Amniotic epithelial cell (primary cell): ENCODE data around the gene PDE5A.
"Not testable (repeated sequence)": the region's sequence is repeated elsewhere in the genome, so short reads cannot be mapped to it uniquely, and the experiment has no call there.

Experiments used
- DNase-seq: peaks from one replicate; pipeline ENCODE4 v3.0.0-alpha.2; 2010; ENCODE audit warnings: low read depth

Gene PDE5A

DNA sequence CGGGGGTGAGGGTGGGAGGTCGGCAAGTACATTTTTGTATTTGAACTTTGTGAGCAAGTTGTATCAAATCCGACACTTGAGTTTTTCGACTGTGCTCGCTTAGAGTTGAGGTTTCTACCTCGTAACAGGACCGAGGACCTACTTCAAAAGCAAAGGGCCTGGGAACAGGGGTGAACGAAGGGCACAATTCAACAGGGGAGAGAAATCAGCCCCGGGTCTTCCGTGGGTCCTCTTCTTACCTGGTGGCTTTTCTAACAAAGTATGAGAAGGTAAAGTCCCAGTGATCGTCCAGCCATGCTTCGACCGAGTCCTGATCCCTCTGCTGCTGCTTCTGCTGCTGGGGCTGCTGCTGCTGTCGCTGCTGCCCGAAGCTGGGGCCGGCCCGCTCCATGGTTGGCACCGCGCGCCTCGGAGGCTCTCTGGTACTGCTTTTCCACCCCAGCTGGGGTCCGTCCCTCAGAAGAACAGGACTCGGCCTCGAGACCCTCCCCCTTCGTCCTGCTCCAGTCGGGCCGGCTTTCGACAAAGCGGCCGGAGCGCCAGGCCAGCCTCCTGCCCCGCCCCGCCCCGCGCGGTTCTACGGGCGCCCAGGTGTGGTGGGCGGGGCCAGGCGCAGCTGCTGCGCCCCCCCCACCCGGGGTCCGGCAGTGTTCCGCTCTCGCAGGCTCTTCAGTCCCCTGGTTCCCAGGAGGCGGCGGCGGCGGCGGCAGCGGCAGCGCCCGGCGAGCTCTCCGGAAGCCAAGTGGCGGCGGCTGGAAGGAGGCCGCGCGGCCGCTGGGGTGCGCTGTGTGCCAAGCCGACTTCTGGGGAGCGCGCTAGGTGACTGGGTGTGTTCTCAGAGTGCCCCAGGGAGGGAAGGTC is at the start of gene PDE5A:
TSS of gene PDE5A (minus strand) at position 524 of the 861 bp plus-strand sequence. CDS start at position 391, 133 bp downstream.
- peak; percentile 46 for DNase-seq

DNA sequence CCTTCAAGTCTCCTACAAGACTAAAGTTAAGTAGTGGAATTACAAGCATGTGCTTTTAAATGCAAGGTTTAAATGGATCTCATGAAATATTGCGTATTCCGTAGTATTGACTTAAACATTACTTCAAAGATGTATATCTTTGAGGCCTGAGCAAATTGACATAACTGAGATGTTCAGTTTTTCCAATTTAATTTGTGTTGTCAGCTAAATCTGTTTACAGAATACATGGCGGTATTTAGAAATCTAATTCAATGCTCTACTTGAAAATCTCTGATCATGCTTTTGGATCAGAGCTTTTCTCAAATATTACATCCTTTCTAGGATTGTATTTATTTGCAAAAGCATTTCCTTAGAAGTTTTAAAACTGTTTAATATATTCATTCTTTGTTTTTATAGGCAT is 47.5 kb upstream of the PDE5A start:
- no peak for DNase-seq

DNA sequence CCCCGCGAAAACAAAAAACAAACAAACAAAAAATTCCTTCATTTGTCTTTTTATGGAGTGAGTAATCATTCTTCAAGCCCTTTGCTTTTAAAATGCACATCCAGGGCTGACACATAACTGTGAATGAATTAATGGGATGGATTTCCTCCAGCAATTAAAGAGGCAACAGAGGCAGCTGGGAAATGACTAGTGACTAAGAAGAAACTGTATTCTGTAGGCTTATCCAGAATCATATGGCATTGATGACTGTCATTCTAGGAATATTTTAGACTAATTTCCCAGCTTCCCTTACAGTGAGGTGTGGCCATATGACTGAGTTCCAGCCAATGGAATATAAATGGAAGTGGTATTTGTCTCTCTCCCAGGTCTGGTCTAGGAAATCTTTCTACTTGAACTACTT is 46.8 kb upstream of the PDE5A start:
- no peak for DNase-seq

DNA sequence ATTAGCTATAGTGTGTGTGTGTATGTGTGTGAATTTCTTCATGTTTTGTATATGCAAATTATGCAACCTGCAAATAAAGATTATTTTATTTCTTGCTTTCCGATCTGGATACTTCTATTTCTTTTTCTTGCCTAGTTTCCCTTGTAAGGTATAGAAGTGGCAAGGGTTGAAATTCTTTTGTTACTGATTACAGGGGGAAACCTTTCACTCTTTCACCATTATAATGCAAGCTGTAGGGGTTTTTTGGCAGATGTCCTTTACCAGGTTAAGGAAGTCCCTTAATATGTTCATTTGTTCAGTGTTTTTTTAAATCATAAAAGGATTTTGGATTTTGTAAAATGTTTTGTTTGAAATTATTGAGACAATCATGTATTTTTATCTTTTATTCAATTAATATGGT is 44.3 kb upstream of the PDE5A start:
- DNase-seq, result no peak

DNA sequence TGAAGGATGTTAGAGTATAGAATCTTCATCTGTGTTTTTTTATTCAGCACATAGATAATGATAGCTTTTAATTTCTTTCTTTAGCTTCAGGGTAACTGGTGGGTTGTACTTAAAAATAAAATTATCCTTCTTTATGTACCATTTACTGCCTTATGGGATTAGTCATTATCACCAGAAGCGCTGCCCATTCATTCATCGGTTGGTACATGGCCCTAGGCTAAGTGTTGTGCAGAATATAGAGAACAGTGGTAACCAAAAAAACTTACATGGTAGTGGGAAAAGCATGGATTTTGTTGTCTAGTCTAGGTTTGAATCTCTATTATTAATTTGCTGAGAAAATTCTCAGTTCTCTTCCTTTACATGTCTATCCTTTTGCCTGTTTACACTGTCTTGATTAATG is 43.5 kb upstream of the PDE5A start:
- no peak for DNase-seq

DNA sequence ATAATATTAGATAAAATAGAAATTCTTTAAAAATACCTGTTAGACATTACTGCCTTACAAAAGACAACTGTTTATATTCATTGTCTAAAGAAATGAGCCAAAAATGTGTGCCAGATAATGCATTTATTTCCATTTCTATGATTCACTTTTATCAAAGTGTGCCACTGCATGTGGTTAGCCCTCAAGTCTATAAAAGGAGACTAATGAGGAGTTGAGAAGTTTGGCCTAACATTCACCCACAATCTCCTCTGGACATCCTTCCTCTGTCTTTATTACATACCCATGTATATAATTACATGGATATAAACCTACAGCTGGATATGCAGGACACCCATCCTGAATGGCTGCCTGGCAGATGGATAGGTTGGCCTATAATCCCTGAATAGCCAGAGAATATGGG is 42.6 kb upstream of the PDE5A start:
- DNase-seq, result no peak

DNA sequence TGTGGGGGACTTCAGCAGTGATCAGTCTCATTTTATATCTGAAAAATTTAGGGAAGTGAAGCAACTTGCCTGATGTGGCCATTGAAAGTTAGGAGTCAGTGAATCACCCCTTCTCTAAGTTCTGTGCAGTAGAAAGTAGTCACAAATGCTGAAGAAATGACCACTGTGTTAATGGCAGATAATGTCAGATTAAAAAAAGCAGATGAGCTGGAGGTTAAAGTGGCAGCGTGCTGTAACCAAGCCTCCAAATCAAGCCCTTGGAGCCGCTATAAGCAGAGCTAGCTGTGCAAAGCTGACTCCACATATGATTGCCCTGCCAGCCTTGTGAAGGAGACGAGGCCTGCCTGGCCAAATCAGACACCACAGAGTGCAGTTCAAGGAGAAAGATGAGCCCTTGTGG is 39.2 kb upstream of the PDE5A start:
- no peak for DNase-seq

DNA sequence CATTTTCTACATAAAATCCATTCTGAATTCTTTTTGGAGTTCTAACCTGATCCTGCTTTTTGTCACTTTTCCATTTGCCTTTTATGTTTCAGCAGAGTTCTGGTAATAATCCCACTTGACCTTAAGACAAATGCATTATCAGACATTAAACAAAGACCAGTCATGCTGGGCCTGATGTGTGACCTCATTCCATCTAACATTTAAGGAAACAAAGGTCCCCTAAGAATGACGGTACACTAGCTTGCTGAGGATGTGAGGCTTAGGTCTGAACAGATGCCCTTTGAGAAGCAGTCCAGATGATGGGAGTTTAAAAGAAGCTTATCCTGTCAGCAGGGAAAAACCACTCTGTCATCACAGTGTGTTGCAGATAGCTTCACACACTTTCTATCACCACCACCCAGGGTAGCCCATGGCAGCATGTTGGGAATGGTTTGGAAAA is 38.1 kb upstream of the PDE5A start:
- DNase-seq, result peak; percentile 69

DNA sequence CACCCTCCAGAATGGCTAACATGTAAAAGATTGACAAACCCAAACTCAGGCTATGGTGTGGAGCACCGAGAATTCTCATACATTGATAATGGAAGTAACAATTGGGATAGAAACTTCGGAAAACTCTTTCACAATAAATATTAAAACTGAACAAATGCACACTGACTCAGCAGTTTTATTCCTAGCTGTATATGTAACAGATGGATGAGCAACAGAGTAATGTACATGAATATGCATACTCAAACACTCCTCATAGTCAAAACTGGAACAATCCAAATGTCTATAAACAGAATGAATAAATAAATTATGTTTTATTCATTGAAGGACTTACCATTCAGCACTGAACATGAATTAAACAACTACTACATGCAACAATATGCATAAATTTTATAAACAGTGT is 37.1 kb upstream of the PDE5A start:
- no peak for DNase-seq

DNA sequence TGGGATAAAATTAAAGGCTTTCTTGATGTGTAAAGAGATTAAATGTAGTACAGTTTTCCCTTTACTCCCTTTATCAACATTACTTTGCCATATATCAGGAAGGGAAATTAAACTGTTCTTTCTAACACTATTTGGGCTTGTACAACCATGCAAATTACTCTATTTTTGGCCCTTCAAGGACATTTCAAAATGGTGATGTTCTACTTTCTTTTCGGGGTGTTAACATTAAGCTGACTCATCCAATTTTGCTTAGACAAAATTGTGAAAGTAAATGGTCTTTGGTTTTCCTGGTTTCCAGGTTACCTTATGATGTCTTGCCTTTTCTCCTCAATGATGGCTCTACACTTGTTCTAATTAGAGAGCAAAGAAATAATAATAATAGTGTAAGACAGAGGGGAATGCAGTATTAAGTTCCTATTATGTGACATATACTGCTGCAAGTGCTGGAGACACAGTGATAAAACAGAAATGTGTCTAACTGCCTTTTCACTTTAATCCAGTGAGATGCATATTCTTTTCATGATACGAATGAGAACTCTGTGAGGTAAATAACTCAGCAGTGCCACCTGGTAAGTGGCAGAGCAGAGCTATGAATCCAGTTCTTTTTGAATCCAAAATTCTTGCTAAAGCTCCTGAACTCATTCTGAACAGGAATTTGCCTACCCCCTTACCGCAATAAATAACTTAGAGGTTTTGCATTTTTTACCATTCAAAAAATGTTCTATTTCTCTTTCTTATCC is 35.7 kb upstream of the PDE5A start:
- DNase-seq, result no peak

DNA sequence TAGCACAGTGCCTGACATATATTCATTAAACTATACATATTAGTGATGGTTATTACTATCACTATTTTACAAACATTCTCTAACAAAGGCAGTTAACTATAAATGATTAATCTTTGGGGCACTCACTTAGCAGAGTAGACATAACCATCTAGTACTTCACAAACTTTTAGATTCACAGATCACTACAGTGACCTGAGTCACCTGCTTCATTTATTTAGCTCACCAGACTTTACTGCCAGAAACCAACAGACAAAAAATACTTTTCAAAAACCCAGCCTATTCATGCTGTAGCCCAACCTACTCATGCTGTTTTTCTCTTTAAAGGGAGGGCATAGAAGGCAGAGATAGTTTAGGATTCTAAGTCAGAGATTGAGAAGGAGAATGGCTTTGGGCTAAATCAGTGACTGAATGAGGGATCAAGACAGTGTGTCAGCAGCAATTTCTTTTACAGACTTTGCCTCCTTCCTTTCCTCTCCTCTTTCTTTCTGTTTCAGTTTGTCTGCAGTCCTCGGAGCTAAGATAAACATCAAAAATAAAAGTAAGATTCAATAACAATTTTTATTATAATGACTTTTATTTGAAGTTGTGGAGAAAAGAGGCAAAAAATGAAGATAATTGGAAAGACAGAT is 34.7 kb upstream of the PDE5A start:
- no peak for DNase-seq

DNA sequence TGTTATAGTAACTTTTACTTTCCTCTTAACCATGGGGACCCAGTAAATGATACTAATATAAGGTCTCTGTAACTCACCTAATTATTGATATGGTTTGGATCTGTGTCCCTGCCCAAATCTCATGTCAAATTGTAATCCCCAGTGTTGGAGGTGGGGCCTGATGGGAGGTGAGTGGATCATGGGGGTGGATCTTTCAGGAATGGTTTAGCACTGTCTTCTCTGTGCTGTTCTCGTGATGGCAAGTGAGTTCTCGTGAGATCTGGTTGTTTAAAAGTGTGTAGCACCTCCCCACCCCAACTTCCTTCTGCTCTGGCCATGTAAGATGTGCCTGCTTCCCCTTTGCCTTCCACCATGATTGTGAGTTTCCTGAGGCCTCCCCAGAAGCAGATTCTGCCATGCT is 34.0 kb upstream of the PDE5A start:
- DNase-seq, result not testable (repeated sequence)

DNA sequence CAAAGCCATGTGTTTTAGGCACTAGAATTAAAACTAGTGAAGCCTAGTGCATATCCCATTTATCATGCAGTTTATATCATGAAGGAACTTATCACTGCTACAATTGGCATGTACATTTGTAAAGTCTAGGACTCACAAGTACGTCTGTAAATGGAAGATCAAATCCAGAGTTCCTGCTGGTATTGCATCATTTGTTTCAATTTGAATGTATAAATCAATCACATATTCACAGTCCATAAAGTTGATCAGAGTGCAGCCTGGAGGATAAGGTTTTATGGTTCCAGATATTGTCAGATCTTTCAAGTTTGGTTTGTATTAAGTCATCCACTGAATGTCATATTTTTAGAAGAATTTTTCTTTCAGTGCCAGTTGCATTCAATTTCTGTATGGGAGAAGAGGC is 32.6 kb upstream of the PDE5A start:
- no peak for DNase-seq

DNA sequence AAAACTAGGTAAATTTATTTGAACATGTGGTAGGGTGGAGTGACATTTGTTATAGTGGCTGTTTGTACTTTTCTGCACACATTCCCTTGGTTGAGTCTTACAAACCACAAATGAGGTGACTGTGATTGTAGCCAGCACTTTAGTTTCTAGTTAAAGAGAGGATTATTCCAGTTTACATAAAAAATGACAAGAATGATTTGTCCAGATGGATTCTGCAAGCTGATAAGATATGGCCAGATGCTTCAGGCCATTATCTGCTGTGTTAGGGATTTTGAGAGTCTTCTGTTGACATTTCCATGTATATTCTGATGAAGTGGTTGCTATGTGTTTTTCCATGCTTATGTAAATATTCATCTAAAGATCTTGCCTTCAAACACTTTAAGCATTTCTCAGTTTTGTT is 31.0 kb upstream of the PDE5A start:
- peak; percentile 88 for DNase-seq

DNA sequence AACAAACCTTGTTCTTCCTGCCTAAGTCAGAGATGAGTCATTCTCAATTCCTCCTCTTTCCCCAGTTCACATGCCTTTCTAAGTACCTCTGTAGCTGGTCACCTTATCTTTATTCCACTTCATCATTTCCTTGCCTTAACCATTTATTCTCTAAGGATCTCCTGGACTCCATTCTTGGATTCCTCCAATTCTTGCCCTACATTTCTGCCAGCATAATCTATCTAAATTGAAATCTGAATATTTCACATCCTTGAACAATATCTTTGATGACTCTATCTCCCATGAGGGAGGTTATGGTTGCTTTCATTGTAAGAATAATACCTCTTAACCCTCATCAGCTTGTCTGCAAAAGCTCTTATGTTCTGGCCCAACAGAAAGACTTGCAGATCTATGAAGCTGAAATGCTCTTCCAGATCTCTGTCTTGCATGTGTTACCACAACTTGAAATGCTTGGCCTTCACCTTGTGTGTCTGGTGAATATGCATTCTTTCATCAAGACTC is 28.6 kb upstream of the PDE5A start:
- peak; percentile 86 for DNase-seq

DNA sequence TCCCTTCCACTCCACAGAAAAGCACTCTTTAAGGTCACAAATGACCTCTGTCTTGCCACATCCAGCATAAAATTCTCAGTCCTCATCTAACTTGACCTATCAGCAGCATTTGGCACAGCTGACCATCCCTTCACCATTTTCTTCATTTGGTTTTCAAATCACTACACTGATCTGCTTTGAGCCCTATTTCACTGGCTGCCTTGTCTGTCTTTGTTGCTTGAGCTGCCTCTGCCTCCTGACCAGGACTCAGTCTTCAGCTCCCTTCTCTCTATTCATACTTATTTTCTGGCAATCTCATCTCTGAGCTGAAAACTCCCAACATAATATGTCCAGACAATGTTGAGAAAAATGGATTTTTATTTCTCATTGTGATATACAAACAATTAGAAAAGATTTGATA is 27.7 kb upstream of the PDE5A start:
- DNase-seq, result no peak

DNA sequence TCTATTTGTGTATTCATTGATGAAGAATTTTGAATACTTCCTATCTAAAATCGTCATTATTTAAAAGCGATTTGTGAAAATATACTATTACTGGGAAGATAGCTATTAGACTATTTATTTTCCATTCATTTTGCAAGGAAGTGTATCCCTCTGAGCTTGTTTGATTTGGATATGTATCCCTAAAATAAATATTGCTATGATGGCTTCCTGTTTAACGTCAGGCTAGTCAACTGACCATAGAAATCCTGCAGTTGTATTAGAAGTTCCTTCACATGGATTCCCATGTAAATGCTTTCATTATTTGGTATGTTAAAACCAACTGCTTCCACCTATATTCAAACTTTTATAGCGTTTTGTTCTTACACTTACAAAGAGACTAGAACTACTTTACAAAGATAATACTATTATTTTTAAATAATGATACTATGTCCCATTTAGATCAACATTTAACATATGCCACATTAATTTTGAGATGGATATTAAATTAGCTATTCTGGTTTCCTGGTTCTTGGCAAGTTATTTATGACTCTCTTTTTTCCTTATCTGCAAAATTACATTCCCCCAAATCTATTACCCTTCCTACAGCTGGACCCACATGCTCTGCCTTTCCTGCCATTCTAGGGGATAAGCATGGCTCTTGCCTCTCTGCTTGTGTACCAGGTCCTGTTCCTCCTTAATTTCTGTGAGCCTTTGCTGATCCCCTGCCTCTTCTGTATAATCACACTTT is 26.7 kb upstream of the PDE5A start:
- no peak for DNase-seq

DNA sequence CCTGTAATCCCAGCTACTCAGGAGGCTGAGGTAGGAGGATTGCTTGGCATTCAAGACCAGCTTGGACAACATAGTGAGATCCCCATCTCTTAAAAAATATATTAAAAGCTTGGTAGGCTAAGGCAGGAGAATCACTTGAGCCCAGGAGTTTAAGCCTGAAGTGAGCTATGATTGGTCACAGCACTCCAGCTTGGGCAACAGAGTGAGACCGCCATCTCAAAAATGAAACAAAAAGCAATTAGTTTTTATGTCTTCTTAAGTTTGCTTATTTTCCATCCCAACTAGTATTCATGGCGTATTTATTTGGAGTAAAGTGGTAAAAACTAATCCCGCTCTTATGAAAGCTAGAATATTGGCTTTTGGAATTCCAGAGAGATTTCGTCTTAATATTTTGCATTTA is 25.4 kb upstream of the PDE5A start:
- no peak for DNase-seq

DNA sequence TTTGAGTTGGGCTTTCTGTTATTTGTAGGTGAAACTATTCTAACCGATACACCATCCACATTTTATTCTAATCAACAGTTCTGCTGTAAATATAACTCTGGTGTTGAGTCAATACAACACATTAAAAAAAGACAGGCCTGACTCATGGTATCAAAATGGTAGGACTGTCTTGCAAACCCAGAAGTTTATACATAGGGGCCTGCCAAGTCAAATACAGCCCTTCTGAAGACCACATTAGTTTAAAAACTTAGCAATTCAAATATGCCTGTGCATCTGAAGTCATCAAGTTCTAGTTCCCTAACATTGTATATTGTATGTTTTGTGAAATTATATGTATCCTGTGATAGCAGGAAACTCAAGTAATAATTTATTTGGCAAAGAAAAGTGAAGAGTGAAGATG is 24.4 kb upstream of the PDE5A start:
- DNase-seq, result no peak

DNA sequence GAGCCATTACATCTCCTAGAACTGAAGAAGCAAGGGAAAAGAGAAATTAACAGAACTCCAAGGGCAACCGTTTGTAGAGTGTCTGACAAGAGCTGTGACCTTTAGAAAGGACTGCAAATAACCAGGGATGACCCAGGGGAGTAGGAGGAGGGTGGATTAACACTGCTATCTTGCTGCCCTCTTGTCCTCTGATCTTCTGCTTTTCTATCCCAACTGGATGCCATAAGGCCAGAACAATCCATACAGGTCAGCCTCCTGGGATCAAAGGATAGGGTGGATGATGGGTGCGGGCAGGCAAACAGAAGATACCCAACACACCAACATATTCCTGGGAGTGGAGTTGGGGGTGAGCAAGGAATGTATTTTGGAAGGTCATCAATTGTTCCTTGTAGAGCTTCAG is 19.8 kb upstream of the PDE5A start:
- no peak for DNase-seq

DNA sequence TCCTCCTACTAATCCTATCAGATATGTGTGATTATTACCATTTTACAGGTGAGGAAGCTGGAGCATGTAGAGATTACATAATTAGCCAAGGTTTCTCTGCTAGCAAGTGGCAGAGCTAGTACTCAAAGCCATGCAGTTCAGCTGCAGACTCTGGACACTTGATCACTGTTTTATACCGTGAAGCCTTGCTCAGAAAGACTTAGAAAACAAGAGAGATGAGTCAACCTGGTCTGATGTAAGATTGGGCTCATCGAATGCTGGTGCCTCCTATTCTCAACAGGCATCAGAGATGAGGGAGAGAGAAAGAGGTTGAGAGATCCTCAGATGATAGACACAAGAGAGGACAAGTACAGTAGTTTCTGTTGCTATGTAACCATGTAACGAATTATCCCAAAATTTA is 19.0 kb upstream of the PDE5A start:
- DNase-seq, result peak; percentile 62
